ENCODE measurements around the gene OCA2. TPM values are rescaled to one million over a fixed set of nuclear protein-coding genes. Genes with fewer than 3 reads are reported as not detected.

The OCA2 gene
- total and polyA plus RNA-seq, 2 of the 8 experiments (the other 6 are each of a cell fraction or from before 2014, with no cell fraction given), result 0.20 TPM

- TF ChIP-seq SAP30 (IDR thresholded peaks at IDR 0.05; ENCODE audit: insufficient read depth, insufficient replicate concordance, low read length) (no peak), PHF8 (conservative IDR thresholded peaks at IDR 0.05; ENCODE audit: low read depth, low read length) (no peak), RFX5 (IDR thresholded peaks at IDR 0.05; ENCODE audit: borderline replicate concordance, low read depth, low read length) (no peak)
Observed at GRCh38 chr15:27757052-27757451, 342.1 kb downstream of the OCA2 start (continued).

Measured in H1 (cell line).